ENCODE results near the gene SLC35A4.

- no peak for TF ChIP-seq CTCF (IDR thresholded peaks at IDR 0.05; ENCODE audit: low read length)
- TF ChIP-seq EZH2 (IDR thresholded peaks at IDR 0.05; ENCODE audit: borderline replicate concordance, low read length) = no peak
Measured at GRCh38 chr5:140564196-140565023, at the start of gene SLC35A4, which contains the start of gene APBB3.
